H54 (cell line): ENCODE results near the gene PLVAP.

Source experiments
- DNase-seq: peaks from one replicate; pipeline ENCODE4 v3.0.0; 2011; ENCODE audit warnings: low spot score, mixed read lengths; ENCODE audit not compliant: insufficient read length
- FAIRE-seq: peaks from 3 replicates; lab custom pipeline; 2011; peaks lifted over from hg19 to GRCh38; lab: Jason Lieb, UNC
- POLR2A ChIP-seq: IDR thresholded peaks from 2 replicates; pipeline ENCODE4 v1.6.1; 2011; ENCODE audit warnings: low read depth, mild to moderate bottlenecking, low read length

The PLVAP gene

DNA sequence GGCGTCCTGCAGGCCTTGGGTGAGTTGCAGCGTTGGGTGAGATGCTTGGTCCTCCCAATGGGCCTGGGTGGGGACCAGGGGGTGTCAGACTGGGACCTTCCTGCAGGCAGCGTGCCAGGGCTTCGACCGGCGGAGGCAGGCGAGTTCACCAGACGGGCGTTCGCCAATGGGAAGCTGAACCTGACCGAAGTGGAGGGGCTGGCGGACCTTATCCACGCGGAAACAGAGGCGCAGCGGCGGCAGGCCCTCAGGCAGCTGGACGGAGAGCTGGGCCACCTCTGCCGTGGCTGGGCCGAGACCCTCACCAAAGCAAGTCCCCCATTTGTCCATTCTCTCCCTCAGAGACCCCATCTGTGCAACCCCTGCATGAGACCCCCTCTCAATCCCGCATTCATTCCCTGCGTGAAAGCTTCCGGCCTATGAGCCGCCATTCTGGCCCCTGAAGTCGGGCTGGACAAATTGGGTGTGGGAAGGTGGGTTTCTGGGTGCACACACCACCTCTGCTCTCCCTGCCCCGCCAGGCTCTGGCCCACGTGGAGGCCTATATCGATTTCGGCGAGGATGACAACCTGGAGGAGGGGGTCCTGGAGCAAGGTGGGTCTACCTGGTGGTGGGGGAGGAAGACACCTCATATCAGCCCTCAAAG, 38.6 kb downstream of the PLVAP start:
- DNase-seq: no peak
- no peak for FAIRE-seq
- no peak for TF ChIP-seq POLR2A

DNA sequence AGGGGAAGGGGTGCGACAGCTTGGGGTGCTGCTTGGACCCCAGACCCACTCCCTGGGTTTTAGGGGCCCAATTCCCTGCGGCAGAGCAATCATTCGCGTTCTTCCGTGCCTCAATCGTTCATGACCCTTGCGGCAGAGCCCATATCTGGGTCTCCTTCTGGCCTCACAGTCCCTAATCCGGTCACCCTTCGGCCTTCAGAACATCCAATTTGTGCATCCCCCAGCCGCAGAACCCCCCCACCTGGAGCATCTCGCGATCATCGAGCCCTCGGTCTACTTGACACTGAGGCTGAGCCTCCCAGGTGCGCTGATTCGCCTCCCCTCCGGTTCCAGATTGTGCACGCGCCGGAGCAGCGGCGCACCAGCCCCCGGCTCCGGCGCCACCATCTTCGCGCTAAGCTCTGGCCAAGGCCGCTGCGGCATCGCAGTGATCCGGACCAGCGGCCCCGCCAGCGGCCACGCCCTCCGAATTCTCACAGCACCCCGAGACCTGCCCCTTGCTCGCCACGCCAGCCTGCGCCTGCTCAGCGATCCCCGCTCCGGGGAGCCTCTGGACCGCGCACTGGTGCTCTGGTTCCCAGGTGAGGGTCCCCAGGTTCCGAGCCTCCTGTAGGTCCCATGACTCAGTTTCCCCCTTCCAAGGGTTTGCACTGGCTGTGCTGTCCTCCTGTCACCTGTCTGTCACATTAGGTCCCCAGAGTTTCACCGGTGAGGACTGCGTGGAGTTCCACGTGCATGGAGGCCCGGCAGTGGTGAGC, 39.3 kb downstream of the PLVAP start:
- no peak for TF ChIP-seq POLR2A
- no peak for DNase-seq
- FAIRE-seq: no peak

DNA sequence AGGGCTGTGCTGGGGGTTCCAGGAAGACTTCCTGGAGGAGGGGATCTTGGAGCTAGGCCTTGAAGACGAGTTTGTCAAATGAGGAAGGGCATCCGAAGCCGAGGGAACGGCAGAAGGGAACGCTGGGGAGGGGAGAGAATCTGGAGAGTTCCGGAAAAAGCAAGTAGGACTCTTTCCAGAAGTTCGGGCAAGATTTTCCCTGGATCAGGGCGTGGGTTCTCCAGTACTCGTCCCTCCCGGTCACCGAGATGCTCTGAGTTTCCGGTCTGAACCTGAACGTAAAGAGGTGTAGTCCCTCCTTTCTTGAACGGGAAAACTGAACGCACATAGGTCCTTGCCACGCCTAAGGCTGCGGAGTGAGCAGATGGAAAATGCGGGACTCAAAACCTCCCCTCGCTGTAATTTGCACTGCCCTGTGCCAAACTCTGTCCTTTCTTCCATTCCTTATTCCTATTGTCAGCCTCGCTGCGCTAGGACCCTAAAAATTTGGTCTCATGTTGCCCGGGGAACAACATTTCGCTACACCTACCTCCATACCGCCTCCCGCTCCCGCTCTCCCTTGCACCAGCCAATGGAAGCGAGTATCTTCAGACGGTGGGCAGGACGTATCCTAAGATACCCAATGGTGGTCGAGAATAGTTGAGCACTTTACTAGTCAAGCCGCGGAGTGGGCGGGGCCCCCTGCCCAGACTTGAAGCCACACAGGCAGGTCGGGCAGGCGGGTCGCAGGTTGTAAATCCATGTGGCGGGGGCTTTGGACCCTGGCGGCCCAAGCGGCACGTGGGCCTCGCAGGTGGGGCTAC, 40.1 kb downstream of the PLVAP start, which contains the start of gene GTPBP3:
Gene GTPBP3, plus strand, starts transcription at position 682 of the 803 bp plus-strand sequence. Its CDS starts 59 bp downstream, at position 741.
- DNase-seq: peak; percentile 95
- FAIRE-seq: peak; percentile 72
- peak; percentile 41 for TF ChIP-seq POLR2A

- no peak for FAIRE-seq
- DNase-seq: no peak
Observed at GRCh38 chr19:17335575-17335974, 41.6 kb downstream of the PLVAP start.

GRCh38 chr19:17334414-17335409, 42.4 kb downstream of the PLVAP start, which contains the start of gene ANO8:
TSS of gene ANO8 (minus strand) at chr19:17334855. CDS start at chr19:17334670, 185 bp downstream.
- DNase-seq: peak; percentile 95
- peak; percentile 50 for TF ChIP-seq POLR2A
- no peak for FAIRE-seq

More at GRCh38 chr19:17335575-17335974, 41.6 kb downstream of the PLVAP start:
- TF ChIP-seq POLR2A: no peak

DNA sequence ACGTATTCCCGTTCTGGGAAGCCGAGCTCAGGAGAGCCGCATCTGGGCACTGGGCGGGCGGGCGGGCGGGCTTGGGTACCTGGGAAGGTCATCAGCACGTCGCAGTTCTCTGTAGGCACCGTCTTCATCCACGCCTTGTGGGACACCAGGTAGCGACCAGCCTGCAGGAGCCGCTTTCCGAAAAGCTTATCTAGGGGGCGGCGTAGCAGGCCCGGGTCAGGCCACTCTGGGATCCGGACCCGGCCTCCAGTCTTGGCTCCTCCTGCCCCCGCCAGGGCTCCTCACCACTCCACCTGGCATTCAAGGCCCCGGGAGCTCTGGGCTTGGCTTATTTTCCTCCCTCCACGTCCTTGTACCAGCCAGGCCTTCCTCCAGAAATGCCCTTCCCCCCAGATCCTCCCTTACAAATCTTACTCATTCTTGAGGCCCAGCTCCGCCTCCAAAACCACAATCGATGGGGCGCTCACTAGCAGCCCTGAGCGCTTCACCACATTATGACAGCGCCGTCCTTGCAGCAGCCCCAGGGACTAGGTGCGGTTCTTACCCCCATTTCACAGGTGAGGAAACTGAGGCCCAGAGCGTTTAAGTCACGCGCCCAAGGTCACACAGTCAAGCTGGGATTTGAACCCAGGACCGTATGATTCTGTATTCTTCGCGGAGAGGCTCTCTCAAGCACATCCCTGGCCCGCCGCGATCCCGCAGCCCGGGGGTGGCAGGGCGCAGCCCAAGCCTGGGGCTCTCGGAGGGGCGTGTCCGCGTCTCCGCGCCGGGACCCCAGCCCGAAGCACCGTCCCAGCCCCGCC, 43.3 kb downstream of the PLVAP start:
- TF ChIP-seq POLR2A: no peak
- FAIRE-seq: no peak
- DNase-seq: peak; percentile 95

- no peak for TF ChIP-seq POLR2A
- no peak for DNase-seq
- no peak for FAIRE-seq
Observed at GRCh38 chr19:17332677-17333581, 44.2 kb downstream of the PLVAP start.

DNA sequence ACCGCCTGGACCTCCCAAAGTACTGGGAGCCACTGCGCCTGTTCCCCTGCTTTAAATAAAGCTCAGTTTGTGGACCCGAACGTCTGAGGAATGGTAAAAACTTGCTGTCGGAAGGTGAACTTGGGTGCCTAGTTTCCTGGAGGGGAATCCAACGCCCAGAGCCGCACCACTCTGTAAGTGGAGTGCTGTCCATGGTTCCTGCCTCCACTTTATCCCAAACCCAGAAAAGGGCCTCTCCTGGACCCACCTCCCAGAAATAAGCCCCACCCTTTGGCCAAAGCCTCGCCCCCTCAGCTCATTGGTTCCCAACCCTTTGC, 44.8 kb downstream of the PLVAP start:
- no peak for DNase-seq
- no peak for FAIRE-seq
- no peak for TF ChIP-seq POLR2A

- DNase-seq (no peak), FAIRE-seq (no peak)
- TF ChIP-seq POLR2A: no peak
Observed at GRCh38 chr19:17331045-17331558, 46.0 kb downstream of the PLVAP start.

GRCh38 chr19:17330262-17331044, 46.7 kb downstream of the PLVAP start:
- no peak for TF ChIP-seq POLR2A
- DNase-seq: no peak
- FAIRE-seq: no peak
